Middle frontal gyrus (tissue), 1 donor: ENCODE measurements around the gene RGS14.
"Not testable (repeated sequence)": the region's sequence is repeated elsewhere in the genome, so short reads cannot be mapped to it uniquely, and the experiment has no call there.

Experiments used
- DNase-seq: peaks from one replicate; pipeline ENCODE4 v3.0.0-alpha.2; 2015; ENCODE audit warnings: low spot score; ENCODE audit errors: extremely low spot score

The RGS14 gene

GRCh38 chr5:177364159-177364962 lies 6.6 kb downstream of the RGS14 start:
- DNase-seq = no peak

- DNase-seq = no peak
Measured at GRCh38 chr5:177365845-177366527, 8.3 kb downstream of the RGS14 start.

DNA sequence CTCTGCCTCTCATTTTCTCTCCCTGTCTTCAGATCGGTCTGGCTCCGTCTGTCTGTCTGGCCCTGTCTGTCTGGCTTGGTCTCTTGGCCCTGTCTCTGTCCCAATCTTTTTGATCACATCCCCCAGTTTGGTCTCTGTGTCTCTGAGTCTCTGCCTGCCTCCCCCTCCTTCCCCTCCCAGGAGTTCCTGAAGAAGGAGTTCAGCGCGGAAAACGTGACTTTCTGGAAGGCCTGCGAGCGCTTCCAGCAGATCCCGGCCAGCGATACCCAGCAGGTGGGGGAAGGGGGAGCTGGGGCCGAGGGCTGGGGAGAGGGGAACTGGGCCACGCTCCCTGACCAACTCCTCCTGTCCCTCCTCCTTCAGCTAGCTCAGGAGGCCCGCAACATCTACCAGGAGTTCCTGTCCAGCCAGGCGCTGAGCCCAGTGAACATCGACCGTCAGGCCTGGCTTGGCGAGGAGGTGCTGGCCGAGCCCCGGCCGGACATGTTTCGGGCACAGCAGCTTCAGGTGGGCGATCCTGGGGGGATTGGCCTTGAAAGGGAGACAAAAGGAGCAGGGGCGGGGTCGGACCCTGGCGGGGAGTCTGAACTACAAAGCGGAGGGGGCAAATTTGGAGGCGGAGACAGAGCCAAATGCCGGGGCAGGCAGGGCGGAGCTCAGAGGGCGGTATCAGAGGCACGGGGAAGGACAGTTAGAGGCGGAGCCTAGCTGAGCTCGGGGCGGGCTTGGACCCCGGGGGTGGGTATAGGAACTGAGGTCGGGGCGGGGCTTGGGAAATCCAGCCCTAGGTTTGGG lies 9.0 kb downstream of the RGS14 start:
- no peak for DNase-seq

DNA sequence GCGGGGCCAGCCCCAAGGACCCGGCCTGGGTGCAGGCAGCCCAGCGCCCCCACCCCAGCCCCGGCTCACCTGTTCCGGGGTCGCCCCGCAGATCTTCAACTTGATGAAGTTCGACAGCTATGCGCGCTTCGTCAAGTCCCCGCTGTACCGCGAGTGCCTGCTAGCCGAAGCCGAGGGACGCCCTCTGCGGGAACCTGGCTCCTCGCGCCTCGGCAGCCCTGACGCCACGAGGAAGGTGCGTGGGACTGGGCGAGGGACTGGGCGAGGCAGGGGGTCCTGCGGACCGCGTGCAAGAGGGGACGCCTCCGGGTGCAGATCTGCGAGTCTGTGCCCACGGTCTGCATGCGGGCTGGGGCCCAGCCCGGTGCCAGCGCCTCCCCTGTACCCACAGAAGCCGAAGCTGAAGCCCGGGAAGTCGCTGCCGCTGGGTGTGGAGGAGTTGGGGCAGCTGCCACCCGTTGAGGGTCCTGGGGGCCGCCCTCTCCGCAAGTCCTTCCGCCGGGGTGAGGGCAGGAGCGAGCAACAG lies 9.7 kb downstream of the RGS14 start:
- DNase-seq = no peak

GRCh38 chr5:177367981-177368868 lies 10.5 kb downstream of the RGS14 start:
- no peak for DNase-seq

GRCh38 chr5:177368869-177369644 lies 11.3 kb downstream of the RGS14 start:
- DNase-seq = no peak

DNA sequence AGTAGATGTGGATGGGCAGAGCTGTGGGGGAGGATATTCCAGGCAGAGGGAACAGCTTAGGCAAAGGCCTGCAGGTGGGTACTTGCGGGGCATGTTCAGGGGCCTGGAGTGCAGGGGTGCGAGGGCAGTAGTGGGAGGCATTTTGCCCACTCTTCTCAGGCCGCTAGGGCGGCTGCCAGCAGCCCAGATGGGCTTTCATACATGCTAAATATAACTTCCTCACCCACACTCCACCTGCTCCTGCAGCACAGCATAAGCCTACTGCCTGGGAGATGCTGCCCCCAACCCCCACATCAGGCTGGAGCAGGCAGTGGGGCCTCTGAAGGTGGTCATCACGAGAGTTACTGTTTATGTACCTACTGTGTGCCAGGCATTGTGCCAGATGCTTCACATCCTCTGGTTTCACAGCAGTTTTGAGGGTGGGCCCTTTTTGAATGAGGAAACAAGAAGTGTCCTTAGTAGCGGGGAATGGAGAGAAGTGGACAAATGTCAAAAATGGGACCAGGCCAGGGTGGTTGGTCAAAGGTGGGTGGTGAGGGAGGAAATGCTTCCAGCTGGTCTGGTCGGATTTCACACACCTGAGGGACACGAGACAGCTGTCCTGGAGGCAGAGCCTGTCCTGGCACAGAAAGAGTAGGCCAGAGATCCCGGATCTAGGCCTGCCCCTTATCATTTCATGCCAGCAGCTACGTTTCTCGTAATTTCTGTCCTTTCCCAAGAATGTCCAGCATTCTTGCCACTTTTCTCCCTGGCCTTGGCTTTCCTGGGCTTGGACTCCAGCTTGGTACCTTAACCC lies 12.1 kb downstream of the RGS14 start:
- no peak for DNase-seq

DNA sequence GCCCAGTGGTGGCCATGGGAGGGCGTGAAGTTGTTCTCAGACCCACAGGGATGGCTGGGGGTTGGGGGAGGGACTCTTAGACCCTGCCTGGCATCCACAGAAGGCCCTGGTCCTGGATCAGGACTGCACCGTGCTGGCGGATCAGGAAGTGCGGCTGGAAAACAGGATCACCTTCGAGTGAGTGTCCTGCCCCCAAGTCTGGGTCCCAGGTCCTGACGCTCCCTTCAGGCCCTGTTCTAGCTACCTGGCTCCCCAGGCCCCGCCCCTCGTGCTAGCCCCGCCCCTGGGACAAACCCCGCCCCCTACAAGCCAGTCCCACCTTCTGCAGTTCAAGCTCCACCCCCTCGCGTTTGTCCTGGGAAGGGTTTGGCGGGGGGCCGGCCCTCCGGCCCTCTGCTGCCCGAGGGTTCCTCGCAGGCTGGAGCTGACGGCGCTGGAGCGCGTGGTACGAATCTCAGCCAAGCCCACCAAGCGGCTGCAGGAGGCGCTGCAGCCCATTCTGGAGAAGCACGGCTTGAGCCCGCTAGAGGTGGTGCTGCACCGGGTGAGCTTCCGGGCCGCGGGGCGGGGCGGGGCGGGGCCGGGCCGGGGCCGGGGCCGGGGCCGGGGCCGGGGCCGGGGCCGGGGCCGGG lies 12.9 kb downstream of the RGS14 start:
- DNase-seq = no peak

DNA sequence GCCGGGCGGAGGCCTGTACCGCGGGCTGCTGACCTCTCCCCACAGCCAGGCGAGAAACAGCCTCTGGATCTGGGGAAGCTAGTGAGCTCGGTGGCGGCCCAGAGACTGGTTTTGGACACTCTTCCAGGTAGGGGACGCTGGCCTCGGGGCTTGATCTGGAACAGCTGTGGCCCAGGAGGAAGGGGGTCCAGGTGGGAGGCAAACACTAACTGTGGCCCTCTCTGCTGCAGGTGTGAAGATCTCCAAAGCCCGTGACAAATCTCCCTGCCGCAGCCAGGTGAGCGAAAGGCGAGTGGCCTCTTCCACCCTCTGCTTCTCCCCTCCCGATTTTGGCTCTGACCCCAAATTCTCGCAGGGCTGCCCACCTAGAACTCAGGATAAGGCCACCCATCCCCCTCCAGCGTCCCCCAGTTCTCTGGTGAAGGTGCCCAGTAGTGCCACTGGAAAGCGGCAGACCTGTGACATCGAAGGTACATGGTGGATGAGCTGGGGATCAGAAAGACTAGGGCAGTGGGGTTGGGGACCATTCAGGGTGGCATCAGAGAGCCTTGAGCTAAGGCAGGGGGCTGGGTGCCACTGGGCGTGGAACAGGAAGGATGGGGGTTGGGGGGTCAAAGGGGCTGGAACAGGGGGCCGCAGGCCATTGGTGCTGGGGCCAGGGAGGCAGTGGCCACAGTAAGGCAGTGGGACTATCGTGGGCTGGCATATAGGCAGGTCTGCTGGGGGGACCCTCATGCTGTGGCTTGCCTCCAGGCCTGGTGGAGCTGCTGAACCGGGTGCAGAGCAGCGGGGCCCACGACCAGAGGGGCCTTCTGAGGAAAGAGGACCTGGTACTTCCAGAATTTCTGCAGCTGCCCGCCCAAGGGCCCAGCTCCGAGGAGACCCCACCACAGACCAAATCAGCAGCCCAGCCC lies 13.7 kb downstream of the RGS14 start:
- DNase-seq = no peak

- no peak for DNase-seq
Measured at GRCh38 chr5:177372034-177372896, 14.5 kb downstream of the RGS14 start.

GRCh38 chr5:177372910-177373309 lies 15.2 kb downstream of the RGS14 start:
- no peak for DNase-seq

DNA sequence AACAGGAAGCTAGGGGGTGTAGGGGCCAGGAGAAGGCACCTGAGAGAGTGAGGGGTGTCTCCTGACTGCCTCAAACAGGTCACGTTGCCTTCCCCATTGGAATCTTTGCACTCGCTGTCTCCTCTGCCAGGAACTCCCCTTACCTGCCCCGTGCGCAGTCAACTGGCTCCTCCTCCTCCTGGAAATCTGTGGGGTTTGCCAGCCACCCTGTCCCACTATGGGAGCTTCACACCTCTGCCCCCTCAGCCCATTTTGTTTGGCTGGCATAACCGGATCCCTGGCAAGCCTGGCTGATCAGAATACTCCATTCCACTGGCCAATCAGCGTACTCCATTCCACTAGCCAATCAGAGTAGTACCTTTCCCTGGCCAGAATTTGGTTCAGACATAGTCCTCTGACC lies 16.1 kb downstream of the RGS14 start:
- DNase-seq = no peak

- no peak for DNase-seq
Measured at GRCh38 chr5:177374211-177374610, 16.5 kb downstream of the RGS14 start.

DNA sequence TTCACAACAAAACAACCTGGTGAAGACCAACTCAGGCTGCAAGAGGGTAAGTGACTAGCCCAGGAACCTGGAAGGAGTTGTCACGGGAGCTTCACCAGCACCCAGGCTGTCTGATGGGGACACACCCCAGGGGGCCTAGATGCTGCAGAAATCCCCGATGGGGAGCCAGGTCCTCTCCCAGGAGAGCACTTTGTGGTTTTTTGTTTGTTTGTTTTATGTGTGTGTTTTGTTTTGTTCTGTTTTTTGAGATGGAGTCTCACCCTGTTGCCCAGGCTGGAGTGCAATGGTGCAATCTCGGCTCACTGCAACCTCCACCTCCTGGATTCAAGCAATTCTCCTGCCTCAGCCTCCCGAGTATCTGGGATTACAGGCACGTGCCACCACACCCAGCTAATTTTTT lies 17.8 kb downstream of the RGS14 start:
- not testable (repeated sequence) for DNase-seq

- no peak for DNase-seq
Measured at GRCh38 chr5:177376107-177376506, 18.4 kb downstream of the RGS14 start.

GRCh38 chr5:177377851-177378776 lies 20.4 kb downstream of the RGS14 start:
- no peak for DNase-seq
